ENCODE data around the gene STX2.
"Not testable (repeated sequence)": the region's sequence is repeated elsewhere in the genome, so short reads cannot be mapped to it uniquely, and the experiment has no call there.

Gene STX2

GRCh38 chr12:130838951-130839769 lies at the start of gene STX2:
Gene STX2, minus strand, starts transcription at chr12:130839250. Its CDS starts 151 bp downstream, at chr12:130839099.
- peak; percentile 82 for DNase-seq (ENCODE audit: low spot score)

GRCh38 chr12:130887190-130887589 lies 48.1 kb upstream of the STX2 start:
- not testable (repeated sequence) for DNase-seq (ENCODE audit: low spot score)

- DNase-seq (ENCODE audit: low spot score): no peak
These were observed 42.5 kb upstream of the STX2 start for GRCh38 chr12:130881548-130881947.

GRCh38 chr12:130881046-130881445 lies 42.0 kb upstream of the STX2 start:
- no peak for DNase-seq (ENCODE audit: low spot score)

- DNase-seq (ENCODE audit: low spot score): no peak
These were observed 41.4 kb upstream of the STX2 start for GRCh38 chr12:130880411-130880885.

- DNase-seq (ENCODE audit: low spot score): no peak
These were observed 40.8 kb upstream of the STX2 start for GRCh38 chr12:130879781-130880389.

- no peak for DNase-seq (ENCODE audit: low spot score)
These were observed 40.2 kb upstream of the STX2 start for GRCh38 chr12:130879212-130879686.

GRCh38 chr12:130878193-130879185 lies 39.4 kb upstream of the STX2 start:
- DNase-seq (ENCODE audit: low spot score): no peak

- DNase-seq (ENCODE audit: low spot score): no peak
These were observed 38.3 kb upstream of the STX2 start for GRCh38 chr12:130877333-130877732.

- DNase-seq (ENCODE audit: low spot score): no peak
These were observed 37.7 kb upstream of the STX2 start for GRCh38 chr12:130876758-130877157.

- no peak for DNase-seq (ENCODE audit: low spot score)
These were observed 37.2 kb upstream of the STX2 start for GRCh38 chr12:130876297-130876696.

GRCh38 chr12:130875708-130876107 lies 36.7 kb upstream of the STX2 start:
- not testable (repeated sequence) for DNase-seq (ENCODE audit: low spot score)

- DNase-seq (ENCODE audit: low spot score): no peak
These were observed 36.1 kb upstream of the STX2 start for GRCh38 chr12:130875193-130875592.

GRCh38 chr12:130874696-130875095 lies 35.6 kb upstream of the STX2 start:
- no peak for DNase-seq (ENCODE audit: low spot score)

GRCh38 chr12:130873825-130874224 lies 34.8 kb upstream of the STX2 start:
- DNase-seq (ENCODE audit: low spot score): no peak

- no peak for DNase-seq (ENCODE audit: low spot score)
These were observed 34.2 kb upstream of the STX2 start for GRCh38 chr12:130873106-130873795.

- DNase-seq (ENCODE audit: low spot score): no peak
These were observed 33.4 kb upstream of the STX2 start for GRCh38 chr12:130872179-130873096.

- peak; percentile 86 for DNase-seq (ENCODE audit: low spot score)
These were observed 32.5 kb upstream of the STX2 start, which contains the start of gene RAN for GRCh38 chr12:130871286-130872178. Gene RAN, plus strand, starts transcription at chr12:130872066. Its CDS starts 528 bp downstream, at chr12:130872594.
